ENCODE results near the gene FCN1. TPM values are rescaled to one million over a fixed set of nuclear protein-coding genes. Genes with fewer than 3 reads are reported as not detected.

Gene FCN1
- polyA plus RNA-seq, 4 donors, result 2.7 to 5.4 (median 3.0) TPM

DNA sequence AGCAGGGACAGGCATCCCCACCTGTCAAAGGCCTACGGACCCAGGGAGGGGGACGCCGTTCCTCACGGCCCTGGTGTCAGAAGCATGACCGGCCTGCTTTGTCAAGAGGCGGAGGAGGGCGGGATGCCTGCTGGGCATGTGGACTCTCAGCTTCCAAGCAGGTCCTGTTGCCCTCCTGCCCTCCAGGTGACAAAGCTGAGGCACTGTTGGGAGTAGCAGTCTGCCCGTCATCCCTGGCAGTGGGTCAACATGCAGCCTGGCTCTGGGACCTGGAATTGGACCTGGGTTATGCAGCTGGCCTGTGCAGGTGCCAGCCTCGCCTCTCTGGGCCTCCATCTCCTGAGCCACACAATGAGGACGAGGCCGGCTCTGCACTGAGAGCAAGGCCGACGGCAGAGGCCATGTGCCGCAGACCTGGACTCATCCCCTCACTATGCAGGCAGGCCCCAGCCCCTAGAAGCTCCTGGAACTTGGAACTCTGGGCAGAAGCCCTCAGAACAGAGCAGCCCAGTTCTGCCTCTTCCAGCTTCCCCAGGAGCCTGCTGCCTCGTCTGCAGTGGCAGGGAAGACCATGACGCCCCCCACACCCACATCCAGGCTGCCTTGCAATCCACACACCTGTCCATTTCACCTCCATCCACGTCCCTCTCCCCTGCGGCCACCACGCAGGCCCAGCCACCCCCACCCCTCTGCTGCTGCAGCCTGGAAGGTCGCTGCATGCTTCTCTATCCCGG, 20.8 kb upstream of the FCN1 start:
- no peak for DNase-seq (ENCODE audit: low read depth in 4 of 4, low spot score in 3 of 4)

DNA sequence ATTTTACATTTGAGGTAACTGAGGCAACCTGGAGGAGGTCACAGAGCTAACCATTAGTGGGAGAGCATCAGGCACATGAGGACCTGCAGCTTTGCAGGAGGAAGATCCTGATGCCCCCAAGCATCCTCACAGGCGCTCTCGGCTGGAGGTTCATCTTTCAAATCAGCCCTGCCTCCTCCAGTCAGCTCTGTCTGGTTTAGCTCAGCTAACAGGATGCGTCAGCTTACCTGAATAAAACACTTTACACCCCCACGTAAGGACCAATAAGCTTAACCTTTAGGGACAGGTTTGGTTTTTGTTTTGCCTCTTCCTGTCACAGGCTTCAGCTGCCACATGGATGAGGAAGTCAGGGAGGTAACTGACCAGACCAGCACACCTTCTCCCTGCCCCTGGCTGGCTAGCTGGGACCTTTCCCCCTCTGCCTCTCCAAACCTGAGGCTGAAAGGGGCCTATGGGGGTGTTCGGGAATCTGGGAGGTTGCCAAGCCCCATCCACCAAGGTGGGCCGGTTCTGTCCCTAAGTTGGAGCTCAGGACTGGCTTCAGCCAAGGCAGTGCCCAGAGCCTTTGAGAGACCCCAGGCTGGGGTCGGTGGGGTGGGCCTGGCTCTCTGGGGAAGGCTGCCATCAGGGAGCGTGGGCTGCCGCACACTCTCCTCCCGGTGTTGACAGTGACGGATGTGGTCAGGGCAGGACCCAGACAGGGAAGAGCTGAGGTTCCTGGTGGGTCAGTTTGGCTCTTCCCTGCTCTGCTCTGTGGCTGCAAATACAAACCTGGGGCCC, 20.0 kb upstream of the FCN1 start:
- DNase-seq (ENCODE audit: low read depth in 4 of 4, low spot score in 3 of 4), result no peak

DNA sequence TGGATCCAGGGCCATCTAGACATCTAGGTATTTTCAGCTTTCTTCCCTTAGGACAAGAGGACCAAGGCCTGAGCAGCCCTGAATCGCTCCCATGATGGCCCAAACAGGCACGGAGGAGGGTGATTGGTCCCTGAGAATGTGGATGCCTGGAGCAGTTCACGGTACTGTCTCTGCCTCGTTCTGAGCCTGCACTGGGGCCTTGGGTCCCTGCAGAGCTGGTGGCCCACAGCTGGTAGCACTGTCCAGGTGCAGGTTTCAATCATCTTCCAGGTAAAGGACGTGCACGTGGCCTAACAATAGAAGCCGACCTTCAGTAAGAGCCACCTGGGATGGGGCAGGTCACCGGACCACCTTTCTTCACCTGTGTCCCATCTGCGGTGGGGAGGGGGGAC, 19.4 kb upstream of the FCN1 start:
- no peak for DNase-seq (ENCODE audit: low read depth in 4 of 4, low spot score in 3 of 4)

DNA sequence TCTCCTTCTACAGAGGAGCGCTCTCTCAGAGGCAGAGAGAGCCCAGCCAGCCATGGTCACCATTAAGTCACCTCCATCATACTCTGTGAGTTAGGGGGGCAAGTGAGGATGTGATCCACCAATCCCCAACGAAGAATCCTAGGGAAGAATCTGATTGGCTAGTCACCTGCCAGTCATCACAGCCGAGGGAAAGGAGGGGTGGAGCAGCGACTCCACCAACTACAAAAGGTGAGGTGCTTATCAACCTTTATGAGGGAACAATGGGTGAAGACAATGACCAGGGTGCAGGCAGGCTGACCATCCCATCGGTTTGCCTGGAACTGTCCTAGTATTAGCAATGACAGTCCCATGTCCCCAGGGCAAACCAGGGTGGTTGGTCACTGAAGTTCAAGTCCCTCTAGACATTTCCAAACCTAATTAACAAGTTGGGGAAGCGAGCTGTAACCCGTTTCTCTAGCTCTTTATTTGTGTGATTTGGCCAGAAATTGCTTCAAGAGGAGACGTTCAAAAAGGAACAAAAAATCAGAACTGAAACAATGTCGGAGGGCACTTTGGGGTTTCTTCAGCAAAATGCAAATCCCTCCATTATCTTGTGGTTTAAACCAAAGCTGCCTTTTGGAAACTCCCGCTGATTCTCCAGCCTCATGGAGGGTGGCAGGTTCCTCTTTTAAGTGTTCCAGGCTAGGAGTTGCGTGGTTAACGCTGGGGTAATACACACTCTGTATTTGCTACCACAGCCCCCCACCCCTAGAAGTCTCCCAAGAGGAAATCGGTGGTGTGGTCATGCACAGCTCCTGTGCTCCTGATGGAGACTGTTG, 18.8 kb upstream of the FCN1 start:
- DNase-seq (ENCODE audit: low read depth in 4 of 4, low spot score in 3 of 4), result no peak

DNA sequence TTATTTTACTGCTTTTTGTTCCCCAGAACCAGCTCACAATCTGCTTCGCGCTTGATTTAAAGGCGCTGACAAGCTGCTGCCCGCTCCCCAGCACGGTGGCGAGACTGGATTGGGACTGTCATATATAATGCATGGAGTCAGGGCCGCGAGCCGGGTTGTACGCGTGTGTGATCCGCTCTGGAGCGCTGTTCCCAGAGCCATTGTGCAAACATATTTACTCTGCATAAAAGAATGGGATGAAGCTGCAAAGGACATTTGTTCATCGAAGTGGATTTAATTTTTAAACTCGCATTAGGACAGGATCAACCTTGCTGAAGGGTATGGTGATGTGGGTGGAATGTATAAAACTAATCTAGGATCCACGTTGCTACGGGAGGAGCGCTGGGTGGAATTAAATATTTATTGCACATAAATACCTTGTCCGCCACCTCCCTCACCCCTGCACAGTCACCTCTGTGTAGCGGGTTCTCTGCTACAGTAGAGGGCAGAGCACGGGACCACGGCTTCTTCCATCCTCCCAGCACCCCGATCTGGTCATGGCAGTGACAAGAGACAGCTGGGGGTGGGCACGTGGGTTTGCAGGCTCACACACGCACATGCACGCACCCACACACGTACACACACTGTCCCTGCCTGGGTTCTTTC, 18.1 kb upstream of the FCN1 start:
- no peak for DNase-seq (ENCODE audit: low read depth in 4 of 4, low spot score in 3 of 4)

DNA sequence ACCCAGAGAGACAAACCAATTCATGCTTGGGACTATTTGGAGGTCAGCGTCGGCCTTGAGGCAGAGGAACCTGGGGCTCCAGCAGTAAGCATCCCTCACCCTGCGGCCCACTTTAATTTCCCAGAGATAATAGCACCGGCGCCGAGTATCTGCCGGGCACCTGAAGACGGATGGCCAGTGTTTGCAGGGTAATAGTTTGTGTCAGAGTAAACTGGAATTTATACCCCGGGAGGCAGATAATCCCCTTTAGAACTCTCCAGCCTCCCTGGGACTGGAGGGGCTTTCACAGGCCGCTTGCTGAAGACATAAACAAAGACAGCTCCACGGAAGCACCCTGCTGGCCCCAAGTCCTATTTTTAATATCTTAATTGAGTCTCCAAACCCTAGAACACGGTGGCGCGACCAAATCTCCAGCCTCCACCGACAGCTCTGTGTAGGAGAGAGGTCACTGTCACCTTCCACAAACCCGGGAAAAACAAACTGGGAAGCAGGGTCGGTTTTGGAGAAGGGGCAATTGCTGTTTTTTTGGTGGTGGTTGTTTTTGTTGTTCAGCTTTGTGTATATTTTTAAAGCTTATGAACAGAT, 17.4 kb upstream of the FCN1 start:
- no peak for DNase-seq (ENCODE audit: low read depth in 4 of 4, low spot score in 3 of 4)

DNA sequence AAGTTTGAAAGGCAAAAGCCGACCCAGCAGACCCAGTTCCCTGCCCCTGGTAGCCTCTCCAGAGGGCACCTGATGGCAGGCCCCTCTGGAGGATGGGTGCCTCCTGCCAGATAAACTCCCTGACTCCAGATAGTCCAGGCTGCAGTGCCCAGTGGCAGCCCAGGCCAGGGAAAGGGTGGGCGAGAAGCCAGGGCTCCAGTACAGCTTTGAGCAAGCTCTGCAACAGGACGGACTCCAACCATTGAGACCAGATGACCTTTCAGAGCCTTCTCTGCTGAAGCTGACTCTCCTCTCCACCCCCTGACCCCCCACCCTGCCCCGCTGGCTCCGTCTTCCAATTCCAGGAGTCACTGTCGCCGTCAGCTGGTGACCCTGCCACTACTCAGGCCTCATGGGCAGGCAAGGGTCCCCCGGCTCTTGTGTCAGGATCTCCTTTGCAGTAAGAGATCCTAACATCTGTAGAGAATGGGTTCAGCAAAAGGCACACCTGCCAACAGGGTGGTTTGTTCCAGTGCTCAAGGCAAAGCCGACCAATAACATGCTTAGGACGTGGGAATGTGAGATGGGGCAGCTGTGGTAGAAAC, 15.5 kb upstream of the FCN1 start:
- DNase-seq (ENCODE audit: low read depth in 4 of 4, low spot score in 3 of 4), result no peak

DNA sequence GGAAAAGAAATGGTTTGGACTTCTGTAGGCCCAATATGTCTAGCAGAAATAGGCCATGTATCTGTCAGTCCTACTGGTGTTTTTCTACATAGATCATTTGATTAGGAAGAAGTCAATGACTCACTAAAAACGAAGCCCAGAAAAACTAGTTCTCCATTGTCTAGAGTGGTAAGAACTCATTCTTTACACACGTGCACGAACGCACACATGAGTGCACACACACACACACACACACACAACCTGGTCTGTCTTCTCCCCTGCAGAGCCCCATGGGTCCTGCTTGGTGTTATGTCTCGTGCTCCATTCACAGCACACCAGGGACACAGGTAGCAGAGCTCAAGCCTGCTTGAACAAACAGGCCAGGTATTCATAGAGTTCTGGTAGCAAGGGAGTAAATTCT, 14.9 kb upstream of the FCN1 start:
- no peak for DNase-seq (ENCODE audit: low read depth in 4 of 4, low spot score in 3 of 4)

DNA sequence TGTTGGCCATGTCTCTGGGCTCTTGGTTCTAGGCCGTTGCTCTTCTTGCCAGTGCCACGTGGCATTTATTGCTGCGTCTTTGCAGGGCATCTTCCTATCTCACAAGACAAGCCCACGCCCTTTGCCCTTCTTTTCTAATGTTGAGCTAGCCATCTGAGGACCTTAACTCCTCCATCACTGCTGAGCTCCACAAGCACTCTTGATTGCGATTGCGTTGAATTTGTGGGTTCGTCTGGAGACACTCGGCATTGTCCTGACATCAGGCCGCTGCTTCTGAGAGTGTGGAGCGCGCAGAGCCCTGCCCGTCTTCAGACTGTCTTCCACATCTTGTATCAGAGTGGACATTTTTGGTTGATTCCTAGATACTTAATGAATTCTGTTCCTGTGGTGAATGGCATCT, 14.5 kb upstream of the FCN1 start:
- no peak for DNase-seq (ENCODE audit: low read depth in 4 of 4, low spot score in 3 of 4)

DNA sequence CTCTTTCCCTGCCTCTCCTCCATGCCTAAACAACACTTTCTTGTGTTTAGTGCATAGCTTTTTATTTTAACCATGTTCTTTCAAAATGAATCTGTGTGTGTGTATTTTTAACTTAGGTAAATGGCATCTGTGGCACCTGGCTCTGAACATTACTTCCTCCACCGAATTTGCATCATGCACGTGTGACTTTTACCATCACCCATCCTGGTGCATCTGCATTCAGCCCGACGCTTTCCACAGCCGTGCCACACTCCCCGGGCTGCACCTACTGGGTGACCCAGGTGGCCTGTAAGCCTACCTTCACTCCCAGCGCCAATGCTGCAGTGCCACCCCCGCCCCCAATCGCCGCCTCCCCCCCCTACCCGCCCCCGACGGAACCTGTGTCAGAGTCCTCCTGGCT, 12.7 kb upstream of the FCN1 start:
- no peak for DNase-seq (ENCODE audit: low read depth in 4 of 4, low spot score in 3 of 4)

DNA sequence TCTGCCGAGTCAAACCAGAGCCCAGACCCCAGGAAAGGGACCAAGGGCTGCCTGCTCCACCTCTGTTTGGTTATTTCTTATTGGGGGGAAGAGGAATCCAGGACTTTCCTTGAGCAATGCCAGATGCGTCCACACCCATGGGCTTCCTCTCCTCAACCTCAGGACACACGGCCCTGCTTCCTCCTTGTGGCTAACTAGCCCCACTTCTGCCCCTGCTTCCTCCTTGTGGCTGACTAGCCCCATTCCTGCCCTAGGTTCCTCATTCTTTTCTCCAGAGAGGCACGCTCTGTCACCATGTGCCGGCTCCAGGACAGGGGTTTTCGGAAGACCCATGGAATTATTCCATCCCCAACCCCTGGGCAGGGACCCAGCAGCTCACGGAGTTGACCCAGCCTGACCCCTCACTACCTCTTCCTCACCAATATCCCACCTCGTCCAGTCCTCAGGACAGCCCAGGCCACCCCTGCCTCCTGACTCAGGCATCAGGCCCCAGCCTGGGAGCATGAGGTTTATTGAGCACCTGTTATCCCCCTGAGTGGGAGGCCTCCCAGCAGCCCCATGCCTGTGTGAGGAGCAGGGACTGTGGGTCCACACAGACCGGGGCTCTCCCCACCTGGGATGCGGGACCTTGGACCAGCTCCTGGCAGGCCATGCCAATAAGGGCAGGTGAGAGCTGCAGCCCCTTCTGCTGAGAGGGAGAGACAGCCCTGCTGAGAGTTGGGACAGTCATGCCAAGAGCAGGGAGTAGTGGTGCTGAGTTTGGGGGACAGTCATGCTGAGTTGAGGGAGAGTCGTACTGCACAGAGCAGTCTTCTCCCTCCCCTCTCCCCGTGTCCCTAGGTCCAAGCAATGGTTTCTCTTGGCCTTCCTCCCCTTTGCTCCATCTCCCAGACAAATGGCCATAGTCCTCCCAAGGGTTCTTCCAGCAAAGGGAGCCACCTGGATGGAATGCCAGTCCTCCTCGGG, 11.8 kb upstream of the FCN1 start:
- DNase-seq (ENCODE audit: low read depth in 4 of 4, low spot score in 3 of 4), result no peak

DNA sequence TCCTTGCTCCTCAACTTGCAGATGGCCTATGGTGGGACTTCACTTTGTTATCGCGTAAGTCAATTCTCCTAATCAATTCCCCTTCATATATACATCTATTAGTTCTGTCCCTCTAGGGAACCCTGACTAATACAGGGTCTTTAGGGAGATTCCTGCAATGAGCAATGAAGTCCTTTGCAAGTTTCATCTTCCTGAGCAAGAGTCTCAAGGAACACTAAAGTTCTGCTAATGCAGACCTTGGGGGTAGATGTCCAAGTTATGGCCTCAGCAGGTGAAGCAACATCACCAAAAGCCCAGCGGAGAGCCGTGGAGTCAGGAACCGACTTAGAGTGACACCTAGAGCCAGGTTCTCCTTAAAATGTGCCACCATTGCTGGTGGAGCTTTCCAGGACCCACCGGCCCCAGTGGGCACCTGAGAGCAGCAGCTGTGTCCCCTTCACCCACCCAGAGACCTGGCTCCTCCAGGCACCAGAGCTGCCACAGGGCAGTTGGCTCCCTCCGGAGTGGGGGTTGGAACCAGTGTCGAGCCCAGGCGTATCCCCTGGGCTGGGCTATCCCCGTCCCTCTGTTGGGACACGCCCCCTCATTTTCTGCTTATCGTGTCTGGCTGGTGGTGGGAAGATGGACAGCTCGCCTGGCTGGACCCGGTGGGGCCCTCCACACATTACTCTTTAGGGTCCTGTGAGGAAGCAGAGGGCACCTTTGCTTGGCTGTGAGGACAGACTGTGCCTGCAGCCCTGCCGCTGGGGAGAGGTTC, 10.9 kb upstream of the FCN1 start:
- no peak for DNase-seq (ENCODE audit: low read depth in 4 of 4, low spot score in 3 of 4)

DNA sequence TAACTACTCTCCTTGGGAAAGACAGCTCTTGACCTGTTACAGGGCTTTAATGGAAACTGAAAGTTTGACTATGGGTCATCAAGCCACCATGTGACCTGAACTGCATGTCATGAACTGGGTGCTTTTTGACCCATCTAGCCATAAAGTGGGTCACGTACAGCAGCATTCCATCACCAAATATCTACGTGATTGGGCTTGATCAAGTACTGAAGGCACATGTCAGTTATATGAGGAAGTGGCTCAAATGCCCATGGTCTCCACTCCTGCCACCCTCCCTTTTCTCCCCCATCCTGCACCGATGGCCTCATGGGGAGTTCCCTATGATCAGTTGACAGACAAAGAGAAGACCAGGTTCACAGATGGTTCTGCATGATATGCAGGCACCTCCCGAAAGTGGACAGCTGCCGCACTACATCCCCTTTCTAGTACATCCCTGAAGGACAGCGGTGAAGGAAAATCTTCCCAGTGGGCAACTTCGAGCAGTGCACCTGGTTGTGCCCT, 7.3 kb upstream of the FCN1 start:
- DNase-seq (ENCODE audit: low read depth in 4 of 4, low spot score in 3 of 4), result no peak

DNA sequence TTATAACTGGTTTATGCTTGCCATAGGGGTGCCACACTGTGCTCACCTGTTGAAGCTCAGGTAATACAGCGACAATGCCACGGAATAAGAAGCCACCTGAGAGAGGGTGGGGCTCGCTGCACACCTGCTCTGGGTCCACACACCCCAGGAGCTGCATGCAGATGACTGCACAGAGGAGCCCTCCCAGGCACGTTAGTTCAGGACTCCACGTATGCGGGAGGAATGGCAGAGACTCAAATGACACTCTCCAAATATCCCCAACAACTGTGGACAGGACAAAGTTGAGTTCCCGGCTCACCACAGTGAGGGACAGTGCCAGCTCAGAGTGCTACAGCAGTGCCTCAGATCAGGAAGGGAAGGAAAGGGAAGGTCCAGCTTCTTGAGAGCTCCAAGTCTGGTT, 5.8 kb upstream of the FCN1 start:
- DNase-seq (ENCODE audit: low read depth in 4 of 4, low spot score in 3 of 4), result no peak

DNA sequence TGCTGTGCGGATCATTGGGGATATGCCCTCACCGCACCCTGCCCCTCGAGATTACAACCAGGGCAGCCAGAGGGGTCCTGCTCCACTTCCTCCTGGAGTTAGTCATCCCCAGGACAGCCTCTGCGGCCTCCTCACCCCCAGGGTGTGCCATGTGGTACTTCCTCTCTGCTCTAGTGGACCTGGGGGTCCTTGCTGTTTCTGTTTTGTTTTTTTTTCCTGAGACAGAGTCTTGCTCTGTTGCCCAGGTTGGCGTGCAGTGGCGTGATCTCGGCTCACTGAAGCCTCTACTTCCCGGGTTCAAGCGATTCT, 5.2 kb upstream of the FCN1 start:
- no peak for DNase-seq (ENCODE audit: low read depth in 4 of 4, low spot score in 3 of 4)

DNA sequence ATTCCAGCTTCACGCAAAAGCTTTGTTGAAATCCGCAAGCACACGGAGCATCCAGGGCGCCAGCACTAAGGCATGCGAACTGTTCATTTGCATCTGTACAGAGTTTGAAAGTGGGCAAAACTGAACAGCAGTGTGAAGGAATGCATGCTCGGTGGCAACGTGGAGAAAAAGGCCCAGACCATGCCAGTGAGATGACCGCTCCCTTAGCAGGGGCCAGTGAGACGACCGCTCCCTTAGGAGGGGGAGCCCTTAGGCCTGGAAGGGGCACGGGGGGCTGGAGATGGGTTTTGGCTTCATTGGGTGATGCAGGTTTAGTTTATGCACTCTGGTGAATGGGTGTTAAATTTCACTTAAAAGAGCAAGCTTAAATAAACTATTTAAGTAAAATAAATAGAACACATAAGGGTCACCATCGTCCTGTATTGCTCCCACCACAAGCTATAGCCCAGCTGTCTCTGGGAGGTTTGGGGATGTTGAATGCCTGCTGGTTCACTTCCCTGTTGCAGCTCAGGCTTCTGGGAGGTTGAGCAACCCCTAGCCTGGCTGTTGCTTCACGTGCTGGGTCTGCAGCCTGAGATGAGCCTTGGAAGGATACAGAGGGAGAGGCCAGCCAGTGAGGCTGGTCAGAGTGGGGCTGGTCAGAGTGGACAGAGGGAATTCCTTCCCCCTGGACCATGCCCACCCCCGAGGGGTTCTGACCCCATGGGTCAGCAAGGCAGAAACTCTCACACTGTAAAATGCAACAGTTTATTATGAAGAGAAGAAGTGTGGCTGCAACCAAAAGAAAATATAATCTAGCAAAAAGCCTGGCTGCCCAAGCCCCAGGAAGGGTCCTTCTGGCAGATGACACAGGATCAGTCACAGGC, 4.6 kb upstream of the FCN1 start:
- no peak for DNase-seq (ENCODE audit: low read depth in 4 of 4, low spot score in 3 of 4)

DNA sequence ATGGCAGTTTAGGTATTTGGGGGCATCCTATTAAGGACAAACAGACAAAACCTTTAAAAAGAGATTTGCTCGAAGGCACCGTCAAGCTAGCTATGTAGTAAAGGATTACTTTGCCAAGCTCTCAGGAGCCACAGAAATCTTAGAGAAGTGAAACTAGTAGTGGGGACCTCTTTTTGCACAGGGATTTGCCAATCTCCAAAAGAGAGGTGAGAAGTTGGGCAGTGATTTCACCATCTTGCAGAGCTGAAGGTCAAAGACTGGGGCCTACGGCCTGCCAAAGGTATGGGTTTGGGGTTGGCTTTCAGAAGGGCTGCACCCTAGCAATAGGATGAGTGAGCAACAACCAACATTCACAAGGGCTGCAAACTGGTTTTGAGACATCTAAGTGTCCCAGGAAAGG, 1.6 kb upstream of the FCN1 start:
- no peak for DNase-seq (ENCODE audit: low read depth in 4 of 4, low spot score in 3 of 4)

All from left renal pelvis (tissue), 4 donors.